Activated CD4-positive, alpha-beta T cell treated with anti-CD3 and anti-CD28 coated beads, Interleukin-2, amount 10 ng/mL, durations not matched to agents 7 days and 5 days (primary cell): ENCODE results near the gene UBE2E2. TPM values are rescaled to one million over a fixed set of nuclear protein-coding genes. Genes with fewer than 3 reads are reported as not detected.
"Not testable (repeated sequence)": the region's sequence is repeated elsewhere in the genome, so short reads cannot be mapped to it uniquely, and the experiment has no call there.

ENCODE experiments used
- CTCF ChIA-PET: fragments of 350-600 bp; sonication (Branson Sonifier 250); formaldehyde crosslinking; loops from one replicate; lab custom pipeline; 2021; ENCODE audit warnings: antibody characterized with exemption; lab: Charles Lee
- POLR2A ChIA-PET: fragments of 350-600 bp; sonication (Branson Sonifier 250); formaldehyde crosslinking; loops from one replicate; lab custom pipeline; 2021; ENCODE audit warnings: antibody characterized with exemption; lab: Charles Lee
- DNase-seq: peaks from one replicate; pipeline ENCODE4 v3.0.0-alpha.2; 2020
- H3K27ac Mint-ChIP-seq: one replicate; pipeline ENCODE4 v1.8.0; 2021; ENCODE audit warnings: mild to moderate bottlenecking, moderate library complexity, mixed read lengths
- H3K27me3 Mint-ChIP-seq: one replicate; pipeline ENCODE4 v1.8.0; 2021; ENCODE audit warnings: mixed read lengths
- H3K36me3 Mint-ChIP-seq: one replicate; pipeline ENCODE4 v1.8.0; 2021; ENCODE audit warnings: low read depth, mixed read lengths
- H3K4me1 Mint-ChIP-seq: one replicate; pipeline ENCODE4 v1.8.0; 2021; ENCODE audit warnings: mixed read lengths
- H3K4me3 Mint-ChIP-seq: one replicate; pipeline ENCODE4 v1.8.0; 2021; ENCODE audit warnings: mild to moderate bottlenecking, moderate library complexity, mixed read lengths
- H3K9me3 Mint-ChIP-seq: one replicate; pipeline ENCODE4 v1.8.0; 2021; ENCODE audit warnings: mixed read lengths
- total RNA-seq, 2 experiments: library from RNA; stranded (reverse); gene quantifications; one replicate each; pipeline ENCODE4 v1.2.3, GENCODE V29; 2021

UBE2E2 gene
- total RNA-seq, 2 experiments from 2014 or later, result 1.7 to 4.7 TPM

DNA sequence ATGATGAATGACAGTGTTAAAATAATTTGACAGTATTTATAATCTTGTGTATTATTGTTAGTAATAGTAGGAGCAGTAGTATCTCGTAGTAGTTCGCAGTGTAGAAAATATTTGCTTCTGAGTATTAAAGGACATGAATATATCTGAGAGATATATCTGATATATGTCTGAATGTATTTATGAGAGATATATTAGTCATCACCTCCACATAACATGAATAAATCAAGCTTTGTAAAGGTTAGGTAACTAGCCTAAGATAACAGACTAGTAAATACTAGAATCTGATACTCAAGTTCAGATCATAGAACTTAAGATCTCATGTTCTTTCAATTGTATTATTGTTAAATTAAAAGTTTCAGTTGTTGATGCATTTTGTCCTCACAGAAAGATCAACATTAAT, 130.5 kb downstream of the UBE2E2 start:
- no peak overlapping the region for H3K27ac Mint-ChIP-seq
- POLR2A ChIA-PET, result no interaction called here
- H3K9me3 Mint-ChIP-seq, result peaks cover 2% of the 10 kb centered on the region

GRCh38 chr3:23336853-23337252, 133.7 kb downstream of the UBE2E2 start:
- H3K27ac Mint-ChIP-seq, CTCF ChIA-PET, POLR2A ChIA-PET, H3K4me1 Mint-ChIP-seq, H3K9me3 Mint-ChIP-seq, H3K27me3 Mint-ChIP-seq, H3K36me3 Mint-ChIP-seq, DNase-seq, H3K4me3 Mint-ChIP-seq: not testable (repeated sequence)

More for the DNA sequence above, 130.5 kb downstream of the UBE2E2 start:
- Mint-ChIP-seq H3K4me1 (no peaks in the 10 kb centered on the region), H3K27me3 (no peaks in the 10 kb centered on the region), H3K36me3 (no peaks in the 10 kb centered on the region), H3K4me3 (no peak overlapping the region)
- DNase-seq, result no peak
- CTCF ChIA-PET, result no interaction called here

GRCh38 chr3:23341147-23341838, 138.2 kb downstream of the UBE2E2 start:
- Mint-ChIP-seq H3K4me1 (peaks cover 5% of the 10 kb centered on the region), H3K4me3 (no peak overlapping the region), H3K27ac (no peak overlapping the region), H3K27me3 (no peaks in the 10 kb centered on the region), H3K9me3 (no peaks in the 10 kb centered on the region), H3K36me3 (no peaks in the 10 kb centered on the region)
- POLR2A ChIA-PET, result no interaction called here
- CTCF ChIA-PET, result no interaction called here
- no peak for DNase-seq

- H3K4me3 Mint-ChIP-seq, result no peak overlapping the region
- H3K4me1 Mint-ChIP-seq, result peaks cover 5% of the 10 kb centered on the region
- no peak overlapping the region for H3K27ac Mint-ChIP-seq
- no peaks in the 10 kb centered on the region for H3K9me3 Mint-ChIP-seq
- POLR2A ChIA-PET, result no interaction called here
- H3K36me3 Mint-ChIP-seq, result no peaks in the 10 kb centered on the region
- no peak for DNase-seq
- CTCF ChIA-PET, result no interaction called here
- no peaks in the 10 kb centered on the region for H3K27me3 Mint-ChIP-seq
Observed at GRCh38 chr3:23342343-23342742, 139.2 kb downstream of the UBE2E2 start.

DNA sequence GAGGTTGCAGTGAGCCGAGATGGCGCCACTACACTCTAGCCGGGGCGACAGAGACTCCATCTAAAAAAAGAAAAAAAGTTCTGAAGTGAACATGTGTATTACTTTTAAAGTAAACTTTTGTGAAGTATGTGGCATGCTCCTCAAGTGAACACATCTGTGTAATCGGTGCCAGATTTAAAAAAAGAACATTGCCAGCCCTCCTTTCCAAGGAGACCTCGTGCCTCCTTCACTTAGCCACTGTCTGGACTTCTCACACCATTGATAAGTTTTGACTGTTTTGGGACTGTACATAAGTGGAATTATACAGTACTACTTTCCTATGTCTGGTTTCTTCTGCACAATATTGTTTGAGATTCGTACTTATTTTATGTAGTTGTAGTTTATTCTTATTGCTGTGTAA, 140.4 kb downstream of the UBE2E2 start:
- ChIA-PET CTCF (no interaction called here), POLR2A (no interaction called here)
- no peaks in the 10 kb centered on the region for H3K27me3 Mint-ChIP-seq
- H3K9me3 Mint-ChIP-seq, result no peaks in the 10 kb centered on the region
- no peaks in the 10 kb centered on the region for H3K36me3 Mint-ChIP-seq
- no peak overlapping the region for H3K4me3 Mint-ChIP-seq
- peaks cover 5% of the 10 kb centered on the region for H3K4me1 Mint-ChIP-seq
- DNase-seq, result no peak
- no peak overlapping the region for H3K27ac Mint-ChIP-seq

DNA sequence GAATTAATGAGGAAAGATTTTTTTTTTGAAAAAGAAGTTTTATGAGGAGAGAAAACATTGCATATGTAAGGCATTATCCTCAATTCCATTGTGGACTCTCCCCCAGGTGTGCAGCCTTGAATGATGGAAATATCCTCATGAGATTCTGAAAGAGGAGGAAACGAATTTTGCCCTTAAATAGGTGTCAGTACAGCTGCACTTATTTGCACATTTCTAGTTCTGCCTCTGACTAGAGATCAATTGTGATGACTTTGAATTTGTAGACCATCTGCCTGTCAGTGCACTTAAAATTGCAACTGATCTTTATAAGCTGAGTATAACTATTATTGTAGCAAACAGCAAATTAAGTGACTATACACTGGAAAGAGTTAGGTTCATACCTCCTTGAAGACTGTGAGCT, 141.8 kb downstream of the UBE2E2 start:
- CTCF ChIA-PET, result no interaction called here
- POLR2A ChIA-PET, result no interaction called here
- H3K9me3 Mint-ChIP-seq, result peaks cover 3% of the 10 kb centered on the region
- H3K27ac Mint-ChIP-seq, result no peak overlapping the region
- no peaks in the 10 kb centered on the region for H3K27me3 Mint-ChIP-seq
- no peaks in the 10 kb centered on the region for H3K36me3 Mint-ChIP-seq
- H3K4me3 Mint-ChIP-seq, result no peak overlapping the region
- no peak for DNase-seq
- peaks cover 5% of the 10 kb centered on the region for H3K4me1 Mint-ChIP-seq

DNA sequence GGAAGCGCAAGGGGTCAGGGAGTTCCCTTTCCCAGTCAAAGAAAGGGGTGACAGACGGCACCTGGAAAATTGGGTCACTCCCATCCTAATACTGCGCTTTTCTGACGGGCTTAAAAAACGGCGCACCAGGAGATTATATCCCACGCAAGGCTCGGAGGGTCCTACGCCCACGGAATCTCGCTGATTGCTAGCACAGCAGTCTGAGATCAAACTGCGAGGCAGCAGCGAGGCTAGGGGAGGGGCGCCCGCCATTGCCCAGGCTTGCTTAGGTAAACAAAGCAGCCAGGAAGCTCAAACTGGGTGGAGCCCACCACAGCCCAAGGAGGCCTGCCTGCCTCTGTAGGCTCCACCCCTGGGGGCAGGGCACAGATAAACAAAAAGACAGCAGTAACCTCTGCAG, 146.3 kb downstream of the UBE2E2 start:
- POLR2A ChIA-PET, H3K9me3 Mint-ChIP-seq, CTCF ChIA-PET, DNase-seq, H3K4me3 Mint-ChIP-seq, H3K27ac Mint-ChIP-seq, H3K27me3 Mint-ChIP-seq, H3K36me3 Mint-ChIP-seq, H3K4me1 Mint-ChIP-seq: not testable (repeated sequence)

GRCh38 chr3:23356169-23356568, 153.0 kb downstream of the UBE2E2 start:
- Mint-ChIP-seq H3K27me3 (no peaks in the 10 kb centered on the region), H3K9me3 (peaks cover 3% of the 10 kb centered on the region), H3K27ac (no peak overlapping the region), H3K4me3 (no peak overlapping the region), H3K4me1 (no peaks in the 10 kb centered on the region), H3K36me3 (no peaks in the 10 kb centered on the region)
- ChIA-PET POLR2A (no interaction called here), CTCF (no interaction called here)
- DNase-seq, result no peak

GRCh38 chr3:23356923-23357322, 153.8 kb downstream of the UBE2E2 start:
- no peak overlapping the region for H3K27ac Mint-ChIP-seq
- peaks cover under 1% of the 10 kb centered on the region for H3K9me3 Mint-ChIP-seq
- no peak for DNase-seq
- ChIA-PET POLR2A (no interaction called here), CTCF (no interaction called here)
- H3K27me3 Mint-ChIP-seq, result no peaks in the 10 kb centered on the region
- no peaks in the 10 kb centered on the region for H3K4me1 Mint-ChIP-seq
- no peak overlapping the region for H3K4me3 Mint-ChIP-seq
- H3K36me3 Mint-ChIP-seq, result no peaks in the 10 kb centered on the region

GRCh38 chr3:23359116-23359515, 156.0 kb downstream of the UBE2E2 start:
- Mint-ChIP-seq H3K36me3 (no peaks in the 10 kb centered on the region), H3K4me3 (no peak overlapping the region), H3K9me3 (peaks cover 8% of the 10 kb centered on the region), H3K27me3 (no peaks in the 10 kb centered on the region), H3K4me1 (no peaks in the 10 kb centered on the region), H3K27ac (no peak overlapping the region)
- ChIA-PET CTCF (no interaction called here), POLR2A (no interaction called here)
- no peak for DNase-seq

GRCh38 chr3:23365066-23365465, 161.9 kb downstream of the UBE2E2 start:
- ChIA-PET CTCF (no interaction called here), POLR2A (no interaction called here)
- no peaks in the 10 kb centered on the region for H3K27me3 Mint-ChIP-seq
- no peak overlapping the region for H3K27ac Mint-ChIP-seq
- H3K9me3 Mint-ChIP-seq, result peaks cover 13% of the 10 kb centered on the region
- H3K4me1 Mint-ChIP-seq, result no peaks in the 10 kb centered on the region
- no peak for DNase-seq
- H3K36me3 Mint-ChIP-seq, result no peaks in the 10 kb centered on the region
- no peak overlapping the region for H3K4me3 Mint-ChIP-seq

DNA sequence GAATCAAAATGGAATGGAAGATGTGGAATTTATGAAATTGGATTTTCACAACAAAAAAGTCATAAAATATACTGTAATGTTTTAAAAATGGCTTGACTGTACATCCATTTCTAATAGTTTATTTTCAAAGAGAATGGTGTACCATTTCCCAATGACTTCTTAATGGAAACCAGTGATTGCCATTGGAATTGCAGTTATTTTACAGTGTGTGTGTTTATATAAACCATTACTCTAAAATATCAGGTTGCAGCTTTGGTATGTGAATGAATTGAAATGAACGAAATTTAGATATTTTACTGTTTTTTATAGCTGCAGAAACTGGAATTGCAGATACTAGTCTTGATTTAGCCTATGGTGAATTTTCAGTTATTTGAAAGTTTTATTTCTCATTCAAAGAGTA, 165.6 kb downstream of the UBE2E2 start:
- no peaks in the 10 kb centered on the region for H3K27me3 Mint-ChIP-seq
- no peak overlapping the region for H3K4me3 Mint-ChIP-seq
- no peak for DNase-seq
- POLR2A ChIA-PET, result no interaction called here
- no peak overlapping the region for H3K27ac Mint-ChIP-seq
- no peaks in the 10 kb centered on the region for H3K36me3 Mint-ChIP-seq
- CTCF ChIA-PET, result interaction anchor here (1.1 kb wide), 1 partner anchor 28 kb away, joined by 3 read pairs; no protein-coding TSS in a partner anchor
- no peaks in the 10 kb centered on the region for H3K4me1 Mint-ChIP-seq
- H3K9me3 Mint-ChIP-seq, result peaks cover 8% of the 10 kb centered on the region

DNA sequence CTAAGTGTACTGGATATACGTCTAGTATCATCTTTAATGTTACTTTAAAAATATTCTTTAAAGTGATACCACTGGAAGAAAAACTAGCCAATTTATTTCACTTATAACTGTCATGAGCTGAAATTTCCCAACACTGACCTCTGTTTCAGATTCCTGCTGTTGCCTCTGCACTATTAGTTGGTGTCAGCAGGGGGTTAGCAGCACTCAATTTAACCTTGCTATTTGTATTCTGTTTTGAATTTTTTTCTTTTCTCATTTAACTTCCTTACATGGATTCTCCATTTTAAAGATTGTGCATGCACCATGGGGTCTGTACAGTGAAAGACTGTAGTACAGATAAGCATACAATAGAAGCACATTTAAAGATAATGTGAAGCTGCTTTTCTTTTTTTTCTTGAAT, 169.2 kb downstream of the UBE2E2 start:
- CTCF ChIA-PET, result no interaction called here
- H3K4me3 Mint-ChIP-seq, result no peak overlapping the region
- no peaks in the 10 kb centered on the region for H3K9me3 Mint-ChIP-seq
- POLR2A ChIA-PET, result no interaction called here
- no peaks in the 10 kb centered on the region for H3K36me3 Mint-ChIP-seq
- no peaks in the 10 kb centered on the region for H3K4me1 Mint-ChIP-seq
- DNase-seq, result no peak
- H3K27ac Mint-ChIP-seq, result no peak overlapping the region
- H3K27me3 Mint-ChIP-seq, result no peaks in the 10 kb centered on the region
